Measurements from ENCODE around the gene KLHDC2. TPM values are rescaled to one million over a fixed set of nuclear protein-coding genes. Genes with fewer than 3 reads are reported as not detected.

Gene KLHDC2
- total and polyA plus RNA-seq, 4 donors = 27.4 to 163 (median 37.0) TPM

DNA sequence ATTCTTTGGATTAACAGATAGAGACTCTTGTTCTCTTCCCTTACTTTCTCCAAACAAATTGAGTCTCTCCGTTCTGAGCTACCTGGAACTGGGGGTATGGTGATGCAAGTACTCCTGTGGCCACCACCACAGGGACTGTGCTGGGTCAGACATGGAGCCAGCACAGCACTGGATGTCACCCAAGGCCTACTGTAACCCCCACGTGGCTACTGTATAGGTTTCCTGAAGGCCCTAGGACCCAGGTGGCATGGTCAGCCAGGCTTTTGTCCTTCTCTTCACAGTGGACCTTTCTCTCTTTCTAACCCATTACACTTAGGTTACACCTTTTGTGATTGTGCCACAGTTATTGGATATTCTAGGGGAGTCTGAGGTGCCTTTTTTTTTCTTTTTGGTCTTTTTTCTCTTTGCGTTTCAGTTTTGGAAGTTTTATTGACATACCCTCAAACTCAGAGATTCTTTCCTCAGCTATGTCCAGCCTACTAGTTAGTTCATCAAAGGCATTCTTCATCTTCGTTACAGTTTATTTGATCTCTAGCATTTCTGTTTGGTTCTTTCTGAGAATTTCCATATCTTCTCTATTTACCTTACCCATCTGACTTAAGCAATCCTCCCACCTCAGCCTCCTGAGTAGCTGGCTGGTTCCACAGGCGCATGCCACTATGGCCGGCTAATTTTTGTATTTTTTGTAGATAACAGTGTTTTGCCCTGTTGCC, 6.0 kb upstream of the KLHDC2 start:
- Histone ChIP-seq H3K9ac (ENCODE audit: insufficient read depth in 1 of 2, low read length in 2 of 2) (no peak overlapping the region), H3K4me3 (no peak overlapping the region), H3K27ac (ENCODE audit: low read depth in 1 of 2, low read length in 1 of 2) (no peak overlapping the region), H3K36me3 (ENCODE audit: control insufficient read depth in 4 of 4, insufficient read depth in 4 of 4, low read length in 4 of 4) (no peaks in the 10 kb centered on the region), H3K27me3 (ENCODE audit: control insufficient read depth in 3 of 3, insufficient read depth in 3 of 3, low read length in 2 of 3) (no peaks in the 10 kb centered on the region), H3K9me3 (ENCODE audit: control insufficient read depth in 4 of 4, insufficient read depth in 3 of 4, low read length in 3 of 4) (no peaks in the 10 kb centered on the region), H3K4me1 (ENCODE audit: control insufficient read depth in 5 of 5, insufficient read depth in 5 of 5, low read length in 5 of 5) (peaks cover 1 to 5% (median 3%) of the 10 kb centered on the region in 5 donors)
- TF ChIP-seq, protein P1, sequence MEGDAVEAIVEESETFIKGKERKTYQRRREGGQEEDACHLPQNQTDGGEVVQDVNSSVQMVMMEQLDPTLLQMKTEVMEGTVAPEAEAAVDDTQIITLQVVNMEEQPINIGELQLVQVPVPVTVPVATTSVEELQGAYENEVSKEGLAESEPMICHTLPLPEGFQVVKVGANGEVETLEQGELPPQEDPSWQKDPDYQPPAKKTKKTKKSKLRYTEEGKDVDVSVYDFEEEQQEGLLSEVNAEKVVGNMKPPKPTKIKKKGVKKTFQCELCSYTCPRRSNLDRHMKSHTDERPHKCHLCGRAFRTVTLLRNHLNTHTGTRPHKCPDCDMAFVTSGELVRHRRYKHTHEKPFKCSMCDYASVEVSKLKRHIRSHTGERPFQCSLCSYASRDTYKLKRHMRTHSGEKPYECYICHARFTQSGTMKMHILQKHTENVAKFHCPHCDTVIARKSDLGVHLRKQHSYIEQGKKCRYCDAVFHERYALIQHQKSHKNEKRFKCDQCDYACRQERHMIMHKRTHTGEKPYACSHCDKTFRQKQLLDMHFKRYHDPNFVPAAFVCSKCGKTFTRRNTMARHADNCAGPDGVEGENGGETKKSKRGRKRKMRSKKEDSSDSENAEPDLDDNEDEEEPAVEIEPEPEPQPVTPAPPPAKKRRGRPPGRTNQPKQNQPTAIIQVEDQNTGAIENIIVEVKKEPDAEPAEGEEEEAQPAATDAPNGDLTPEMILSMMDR (IDR thresholded peaks at IDR 0.05; ENCODE audit: control extremely low read depth, extremely low read depth) = no peak
- DNase-seq (no peak), ATAC-seq (ENCODE audit: insufficient read depth, low FRiP score) (no peak)
- 82 to 93% methylated on average over 6 of the region's 6 CpGs for WGBS, 2 donors

DNA sequence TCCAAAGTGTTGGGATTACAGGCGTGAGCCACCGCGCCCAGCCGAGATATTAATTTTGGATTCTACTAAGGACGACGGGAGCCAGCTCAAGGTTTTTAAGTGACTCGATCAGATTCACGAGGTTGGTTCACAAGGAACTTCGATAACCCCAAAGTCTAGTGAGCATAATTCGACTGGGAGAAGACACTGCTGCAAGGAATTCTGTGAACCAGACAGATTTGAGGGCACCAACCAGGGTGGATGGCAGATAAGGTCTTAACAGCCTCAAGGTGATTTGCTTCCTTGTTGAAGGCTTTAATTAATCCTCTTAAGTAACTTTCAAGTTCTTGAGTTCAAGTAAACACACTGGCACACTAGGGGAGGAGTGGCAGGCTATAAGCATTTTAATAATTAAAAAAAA, 1.1 kb upstream of the KLHDC2 start:
- Histone ChIP-seq H3K9me3 (ENCODE audit: control insufficient read depth in 4 of 4, insufficient read depth in 3 of 4, low read length in 3 of 4) (no peaks in the 10 kb centered on the region), H3K27me3 (ENCODE audit: control insufficient read depth in 3 of 3, insufficient read depth in 3 of 3, low read length in 2 of 3) (no peaks in the 10 kb centered on the region), H3K36me3 (ENCODE audit: control insufficient read depth in 4 of 4, insufficient read depth in 4 of 4, low read length in 4 of 4) (peaks cover 0 to 6% (median under 1%) of the 10 kb centered on the region in 4 donors), H3K4me3 (no peak overlapping the region), H3K27ac (ENCODE audit: low read depth in 1 of 2, low read length in 1 of 2) (peak overlapping the region; percentile 80 to 94), H3K9ac (ENCODE audit: insufficient read depth in 1 of 2, low read length in 2 of 2) (peak overlapping the region; percentile 87 to 97), H3K4me1 (ENCODE audit: control insufficient read depth in 5 of 5, insufficient read depth in 5 of 5, low read length in 5 of 5) (peaks cover 7 to 29% (median 16%) of the 10 kb centered on the region in 5 donors)
- TF ChIP-seq, protein P1 (IDR thresholded peaks at IDR 0.05; ENCODE audit: control extremely low read depth, extremely low read depth) = no peak
- DNase-seq = peak in 2 of 3 donors; percentile 26 to 30
- ATAC-seq (ENCODE audit: insufficient read depth, low FRiP score) = no peak
- WGBS, 2 donors = 75 to 87% methylated on average over 10 of the region's 10 CpGs

DNA sequence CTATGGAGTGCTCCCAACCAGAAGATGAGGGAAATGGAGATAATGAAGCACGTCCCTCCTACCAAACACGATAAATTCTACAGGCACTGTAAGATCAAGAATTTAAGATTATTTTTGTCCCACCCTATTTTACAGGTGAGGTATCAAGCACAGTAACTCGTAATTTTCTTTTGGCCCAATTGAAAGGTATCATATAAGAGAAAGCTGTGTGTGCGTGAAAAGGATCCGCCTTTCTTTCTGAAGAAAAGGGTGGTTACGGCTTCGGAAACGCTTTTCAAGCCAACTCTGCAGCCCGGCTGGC, 733 bp upstream of the KLHDC2 start:
- H3K27me3 ChIP-seq (ENCODE audit: control insufficient read depth in 3 of 3, insufficient read depth in 3 of 3, low read length in 2 of 3) = no peaks in the 10 kb centered on the region
- 0% methylated on average over 9 of the region's 9 CpGs for WGBS, 2 donors

More for the DNA sequence above, 733 bp upstream of the KLHDC2 start:
- Histone ChIP-seq H3K4me1 (ENCODE audit: control insufficient read depth in 5 of 5, insufficient read depth in 5 of 5, low read length in 5 of 5) (peaks cover 7 to 29% (median 16%) of the 10 kb centered on the region in 5 donors), H3K9me3 (ENCODE audit: control insufficient read depth in 4 of 4, insufficient read depth in 3 of 4, low read length in 3 of 4) (no peaks in the 10 kb centered on the region), H3K36me3 (ENCODE audit: control insufficient read depth in 4 of 4, insufficient read depth in 4 of 4, low read length in 4 of 4) (peaks cover 0 to 6% (median 3%) of the 10 kb centered on the region in 4 donors), H3K27ac (ENCODE audit: low read depth in 1 of 2, low read length in 1 of 2) (peak overlapping the region; percentile 94 to 100), H3K9ac (ENCODE audit: insufficient read depth in 1 of 2, low read length in 2 of 2) (peak overlapping the region; percentile 87 to 97), H3K4me3 (peak overlapping the region; percentile 94)
- TF ChIP-seq, protein P1 (IDR thresholded peaks at IDR 0.05; ENCODE audit: control extremely low read depth, extremely low read depth) = no peak
- DNase-seq (no peak), ATAC-seq (ENCODE audit: insufficient read depth, low FRiP score) (no peak)

All from lung (tissue), 12 donors.